CMK (cell line): ENCODE measurements around the gene SLC17A4.

Source experiments
- DNase-seq: peaks from one replicate; pipeline ENCODE4 v3.0.0-alpha.2; 2010; ENCODE audit warnings: low read depth

Gene SLC17A4

GRCh38 chr6:25816252-25816651, 61.7 kb downstream of the SLC17A4 start:
- DNase-seq = no peak

GRCh38 chr6:25821341-25821740, 66.8 kb downstream of the SLC17A4 start:
- no peak for DNase-seq

GRCh38 chr6:25829375-25829774, 74.8 kb downstream of the SLC17A4 start:
- no peak for DNase-seq

- DNase-seq = no peak
These were observed 75.9 kb downstream of the SLC17A4 start for GRCh38 chr6:25830458-25830857.
